GM18508 (cell line): ENCODE results near the gene OMP.
A peak's percentile ranks its signal among the peaks of the same experiment; 100 is the strongest.
"Not testable (repeated sequence)": the region's sequence is repeated elsewhere in the genome, so short reads cannot be mapped to it uniquely, and the experiment has no call there.

ENCODE experiments used
- ATAC-seq: cut with Tn5 transposase; IDR thresholded peaks from one replicate; pipeline ENCODE4 v1.9.1; 2021; ENCODE audit warnings: moderate number of reproducible peaks; ENCODE audit not compliant: insufficient read depth, unreplicated experiment

Gene OMP

GRCh38 chr11:77084581-77085191 is 18.0 kb upstream of the OMP start:
- no peak for ATAC-seq

GRCh38 chr11:77085652-77086051 is 17.0 kb upstream of the OMP start:
- ATAC-seq = no peak

- no peak for ATAC-seq
These were observed 15.8 kb upstream of the OMP start for GRCh38 chr11:77086521-77087472.

GRCh38 chr11:77087723-77088225 is 14.9 kb upstream of the OMP start:
- no peak for ATAC-seq

GRCh38 chr11:77088236-77089003 is 14.2 kb upstream of the OMP start:
- ATAC-seq = no peak

- ATAC-seq = no peak
These were observed 13.6 kb upstream of the OMP start for GRCh38 chr11:77089004-77089545.

GRCh38 chr11:77090046-77090372 is 12.6 kb upstream of the OMP start:
- ATAC-seq = no peak

- no peak for ATAC-seq
These were observed 12.1 kb upstream of the OMP start for GRCh38 chr11:77090373-77091111.

GRCh38 chr11:77091146-77091940 is 11.3 kb upstream of the OMP start:
- ATAC-seq = peak; percentile 55

GRCh38 chr11:77092382-77092781 is 10.3 kb upstream of the OMP start:
- no peak for ATAC-seq

- no peak for ATAC-seq
These were observed 9.4 kb upstream of the OMP start for GRCh38 chr11:77093056-77093891.

- ATAC-seq = no peak
These were observed 8.4 kb upstream of the OMP start for GRCh38 chr11:77093987-77094840.

GRCh38 chr11:77094841-77095365 is 7.7 kb upstream of the OMP start:
- ATAC-seq = no peak

- ATAC-seq = no peak
These were observed 6.8 kb upstream of the OMP start for GRCh38 chr11:77095551-77096490.

- no peak for ATAC-seq
These were observed 6.0 kb upstream of the OMP start for GRCh38 chr11:77096591-77097019.

- ATAC-seq = not testable (repeated sequence)
These were observed 5.5 kb upstream of the OMP start for GRCh38 chr11:77097180-77097579.
